Measurements from ENCODE around the gene BORCS5.

The BORCS5 gene

GRCh38 chr12:12507121-12507520 is 150.2 kb downstream of the BORCS5 start:
- TF ChIP-seq EGR1 (IDR thresholded peaks at IDR 0.05): no peak
- no peak for TF ChIP-seq ZBTB7A (IDR thresholded peaks at IDR 0.05; ENCODE audit: low read depth)
- no peak for TF ChIP-seq RAD21 (IDR thresholded peaks at IDR 0.05; ENCODE audit: low read depth)
- no peak for TF ChIP-seq NFIC (IDR thresholded peaks at IDR 0.05)
- TF ChIP-seq MAX (IDR thresholded peaks at IDR 0.05): no peak
- no peak for TF ChIP-seq TCF12 (IDR thresholded peaks at IDR 0.05; ENCODE audit: low read depth)
- TF ChIP-seq YY1 (IDR thresholded peaks at IDR 0.05; ENCODE audit: low read depth): no peak
- TF ChIP-seq TEAD4 (IDR thresholded peaks at IDR 0.05): no peak
- TF ChIP-seq CREB1 (IDR thresholded peaks at IDR 0.05; ENCODE audit: low read depth): no peak
- no peak for TF ChIP-seq CEBPB (IDR thresholded peaks at IDR 0.05)
- no peak for TF ChIP-seq FOXM1 (IDR thresholded peaks at IDR 0.05; ENCODE audit: borderline replicate concordance, low read depth)

- no peak for TF ChIP-seq TAF1 (IDR thresholded peaks at IDR 0.05; ENCODE audit: low read depth)
- no peak for TF ChIP-seq USF1 (IDR thresholded peaks at IDR 0.05)
- TF ChIP-seq CREB1 (IDR thresholded peaks at IDR 0.05; ENCODE audit: low read depth): no peak
- no peak for TF ChIP-seq MAX (IDR thresholded peaks at IDR 0.05)
- TF ChIP-seq EGR1 (IDR thresholded peaks at IDR 0.05): no peak
- TF ChIP-seq TCF12 (IDR thresholded peaks at IDR 0.05; ENCODE audit: low read depth): no peak
- no peak for TF ChIP-seq CEBPB (IDR thresholded peaks at IDR 0.05)
These were observed 151.7 kb downstream of the BORCS5 start for GRCh38 chr12:12508612-12509011.

DNA sequence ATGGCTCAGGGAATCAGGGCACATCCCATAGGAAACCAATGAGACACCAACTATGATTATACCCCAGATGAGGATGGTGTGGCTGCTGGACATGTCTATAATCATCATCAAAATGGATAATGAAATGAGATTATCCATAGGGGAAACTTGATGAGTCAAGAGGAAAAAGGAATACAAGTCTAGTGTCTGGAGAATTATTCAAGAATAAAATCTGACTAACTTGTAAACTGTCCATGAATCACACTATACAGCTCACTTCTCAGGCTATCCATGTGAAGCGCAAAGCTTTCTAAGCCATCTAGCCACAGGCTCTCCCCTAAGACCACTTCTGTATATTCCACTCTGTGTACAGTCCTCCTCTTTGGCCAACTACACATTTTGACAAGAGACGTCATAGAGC is 153.3 kb downstream of the BORCS5 start:
- TF ChIP-seq CREB1 (IDR thresholded peaks at IDR 0.05; ENCODE audit: low read depth) (no peak), TEAD4 (IDR thresholded peaks at IDR 0.05) (no peak), EP300 (IDR thresholded peaks at IDR 0.05; ENCODE audit: borderline replicate concordance) (no peak), REST (IDR thresholded peaks at IDR 0.05; ENCODE audit: low read depth) (no peak), TAF1 (IDR thresholded peaks at IDR 0.05; ENCODE audit: low read depth) (no peak), MAX (IDR thresholded peaks at IDR 0.05) (no peak), TCF12 (IDR thresholded peaks at IDR 0.05; ENCODE audit: low read depth) (no peak), USF1 (IDR thresholded peaks at IDR 0.05) (no peak), ZBTB7A (IDR thresholded peaks at IDR 0.05; ENCODE audit: low read depth) (no peak), RAD21 (IDR thresholded peaks at IDR 0.05; ENCODE audit: low read depth) (no peak), YY1 (IDR thresholded peaks at IDR 0.05; ENCODE audit: low read depth) (no peak), FOXM1 (IDR thresholded peaks at IDR 0.05; ENCODE audit: borderline replicate concordance, low read depth) (no peak), NFIC (IDR thresholded peaks at IDR 0.05) (no peak), EGR1 (IDR thresholded peaks at IDR 0.05) (no peak), CEBPB (IDR thresholded peaks at IDR 0.05) (no peak)

DNA sequence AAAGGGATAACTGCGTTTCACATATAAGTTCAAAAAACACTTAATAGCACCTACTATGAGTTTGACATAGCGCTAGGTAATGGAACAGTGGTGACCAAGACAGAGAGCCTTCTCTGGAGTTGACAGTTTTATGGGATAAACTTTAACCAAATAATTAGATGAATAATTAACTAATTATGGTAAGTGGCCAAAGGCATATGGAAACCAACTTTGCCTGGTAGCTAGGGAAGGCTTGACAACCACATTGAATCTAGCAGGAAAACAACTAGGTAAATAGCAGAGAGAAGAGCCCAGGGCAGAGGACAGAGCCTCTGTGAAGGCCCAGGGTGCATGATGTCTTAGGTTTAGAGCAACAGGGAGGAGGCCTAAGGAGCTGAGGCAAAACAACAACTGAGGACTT is 153.7 kb downstream of the BORCS5 start:
- TF ChIP-seq ZBTB7A (IDR thresholded peaks at IDR 0.05; ENCODE audit: low read depth) (no peak), CREB1 (IDR thresholded peaks at IDR 0.05; ENCODE audit: low read depth) (no peak), TAF1 (IDR thresholded peaks at IDR 0.05; ENCODE audit: low read depth) (no peak), CEBPB (IDR thresholded peaks at IDR 0.05) (no peak), REST (IDR thresholded peaks at IDR 0.05; ENCODE audit: low read depth) (no peak), FOXM1 (IDR thresholded peaks at IDR 0.05; ENCODE audit: borderline replicate concordance, low read depth) (no peak), EGR1 (IDR thresholded peaks at IDR 0.05) (no peak), MAX (IDR thresholded peaks at IDR 0.05) (no peak), YY1 (IDR thresholded peaks at IDR 0.05; ENCODE audit: low read depth) (no peak), TCF12 (IDR thresholded peaks at IDR 0.05; ENCODE audit: low read depth) (no peak), TEAD4 (IDR thresholded peaks at IDR 0.05) (no peak), NFIC (IDR thresholded peaks at IDR 0.05) (no peak), USF1 (IDR thresholded peaks at IDR 0.05) (no peak), RAD21 (IDR thresholded peaks at IDR 0.05; ENCODE audit: low read depth) (no peak), EP300 (IDR thresholded peaks at IDR 0.05; ENCODE audit: borderline replicate concordance) (no peak)
